Cerebellar cortex (tissue), 1 donor: ENCODE measurements around the gene KRTAP26-1.

Experiments used
- DNase-seq: peaks from one replicate; pipeline ENCODE4 v3.0.0-alpha.2; 2015; ENCODE audit warnings: low spot score

The KRTAP26-1 gene

DNA sequence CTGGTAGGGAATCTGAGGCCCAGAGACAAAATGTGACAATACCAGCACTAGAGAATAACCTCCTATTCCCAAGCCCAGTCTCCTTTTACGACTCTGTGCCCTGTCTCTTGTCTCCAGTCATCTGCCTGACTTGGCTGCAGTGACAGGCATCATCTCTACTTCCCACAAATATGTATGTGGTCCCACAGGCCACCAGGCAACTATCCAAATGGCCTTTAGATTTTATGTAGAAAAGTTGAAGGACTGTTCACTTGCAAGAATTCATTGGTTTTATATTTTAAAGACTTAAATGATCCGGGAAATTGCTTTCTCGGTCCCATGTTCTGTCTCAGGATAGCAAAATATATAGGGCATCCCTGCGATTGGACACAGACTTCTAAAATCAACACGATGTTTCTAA is 49.0 kb downstream of the KRTAP26-1 start:
- DNase-seq = no peak

DNA sequence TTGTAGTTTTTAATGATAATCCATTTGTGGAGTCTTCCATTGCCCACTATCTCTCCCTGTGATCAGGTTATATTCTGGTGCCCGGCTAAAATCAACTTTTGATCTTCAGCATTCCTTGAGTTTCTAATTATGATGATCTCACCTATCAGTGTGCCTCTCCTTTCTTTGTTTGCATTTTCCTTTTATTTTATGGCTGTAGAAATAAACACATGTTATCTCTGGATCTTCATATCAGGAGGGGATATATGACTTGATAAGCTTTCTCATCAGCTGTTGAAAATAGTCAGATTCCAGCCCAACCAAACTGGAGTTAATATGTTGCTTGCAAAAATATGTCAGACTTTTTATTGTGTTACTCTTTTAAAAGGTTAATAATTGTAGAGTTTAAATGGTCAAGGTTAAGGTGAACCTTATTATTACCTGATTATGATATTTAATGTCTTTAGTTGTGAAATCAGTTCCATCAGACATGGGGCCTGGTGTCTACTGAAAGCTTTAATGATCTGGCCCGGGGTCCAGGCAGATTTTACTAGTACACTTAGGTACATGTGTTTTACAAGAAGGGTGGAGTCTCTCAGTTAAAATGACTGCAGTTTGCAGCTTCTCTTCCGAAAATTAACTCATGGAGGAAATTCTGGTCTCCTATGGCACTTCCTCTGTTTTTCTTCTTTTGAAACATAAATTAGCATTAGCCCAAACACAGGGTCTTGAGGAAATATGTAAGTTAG is 50.1 kb downstream of the KRTAP26-1 start:
- DNase-seq = no peak
